Measurements from ENCODE around the gene ANXA8.
"Not testable (repeated sequence)": the region's sequence is repeated elsewhere in the genome, so short reads cannot be mapped to it uniquely, and the experiment has no call there.

The ANXA8 gene

DNA sequence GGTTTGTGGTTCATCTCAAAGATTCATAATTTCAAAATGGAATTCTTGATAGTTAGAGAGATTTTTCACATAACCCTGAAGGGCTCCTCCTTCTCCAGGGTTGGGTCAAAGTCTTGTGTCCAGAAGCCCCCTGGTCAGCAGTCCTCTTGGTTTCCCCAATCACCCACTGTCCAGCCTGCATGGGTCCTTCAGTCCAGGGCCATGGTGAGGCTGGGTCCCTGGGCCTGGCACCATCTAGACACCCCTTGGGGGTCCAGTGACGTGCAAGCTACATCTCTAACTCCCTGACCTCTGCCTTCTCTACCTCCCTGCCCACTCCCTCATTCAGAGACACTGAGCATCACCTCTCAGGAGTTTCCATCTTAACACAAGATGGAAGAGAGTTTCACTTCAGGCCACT is 26.1 kb downstream of the ANXA8 start:
- ATAC-seq (replicated peaks; ENCODE audit: extremely low read depth, poor library complexity, severe bottlenecking), result no peak
- H3K4me1 Mint-ChIP-seq, result no peaks in the 10 kb centered on the region
- no peaks in the 10 kb centered on the region for H3K36me3 Mint-ChIP-seq (ENCODE audit: insufficient read depth)
- no peak overlapping the region for H3K27ac Mint-ChIP-seq (ENCODE audit: low read depth)
- no peak for DNase-seq (ENCODE audit: low spot score in 2 of 2)
- H3K9me3 Mint-ChIP-seq, result no peaks in the 10 kb centered on the region
- peaks cover 36% of the 10 kb centered on the region for H3K27me3 Mint-ChIP-seq
- H3K4me3 Mint-ChIP-seq, result no peak overlapping the region

GRCh38 chr10:47457528-47457820 is 26.4 kb downstream of the ANXA8 start:
- no peak for DNase-seq (ENCODE audit: low spot score in 2 of 2)
- H3K4me1 Mint-ChIP-seq, result no peaks in the 10 kb centered on the region
- no peak overlapping the region for H3K27ac Mint-ChIP-seq (ENCODE audit: low read depth)
- no peak overlapping the region for H3K4me3 Mint-ChIP-seq
- ATAC-seq (replicated peaks; ENCODE audit: extremely low read depth, poor library complexity, severe bottlenecking), result no peak
- peaks cover 36% of the 10 kb centered on the region for H3K27me3 Mint-ChIP-seq
- H3K36me3 Mint-ChIP-seq (ENCODE audit: insufficient read depth), result no peaks in the 10 kb centered on the region
- H3K9me3 Mint-ChIP-seq, result no peaks in the 10 kb centered on the region

DNA sequence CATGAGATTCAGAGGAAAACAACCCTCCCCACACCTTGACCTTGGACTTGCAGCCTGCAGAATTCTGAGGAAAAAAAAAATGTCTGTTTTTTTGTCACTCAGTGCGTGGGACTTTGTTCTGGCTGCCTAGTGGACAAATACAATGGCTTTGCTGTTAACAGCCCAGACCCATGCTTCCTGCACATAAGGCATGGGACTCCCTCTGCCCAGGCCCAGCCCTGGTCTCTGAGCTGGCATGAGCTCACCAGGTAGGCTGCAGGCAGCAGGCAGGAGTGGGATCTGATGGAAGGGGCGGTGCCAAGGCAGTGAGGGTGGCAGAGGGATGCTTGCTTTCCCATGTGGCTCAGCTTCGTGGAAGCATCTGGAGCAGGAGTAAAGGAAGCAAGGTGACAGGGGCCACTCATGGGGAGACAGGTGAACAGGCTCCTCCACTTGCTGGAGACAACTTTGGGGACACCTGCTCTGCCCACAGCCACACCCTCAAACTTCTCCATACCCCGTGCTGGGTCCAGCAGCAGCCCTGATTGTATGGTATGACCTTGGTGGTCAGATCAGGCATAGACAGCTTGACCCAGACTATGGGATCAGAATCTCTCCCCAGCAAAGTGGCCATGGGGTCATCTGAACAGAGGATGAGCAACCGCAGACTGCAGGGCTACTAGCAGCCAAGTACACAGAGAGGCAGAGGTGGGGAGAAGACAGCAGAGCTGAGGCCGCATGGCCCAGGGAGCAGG is 27.0 kb downstream of the ANXA8 start:
- Mint-ChIP-seq H3K27ac (ENCODE audit: low read depth) (no peak overlapping the region), H3K4me3 (no peak overlapping the region), H3K4me1 (no peaks in the 10 kb centered on the region), H3K36me3 (ENCODE audit: insufficient read depth) (no peaks in the 10 kb centered on the region), H3K27me3 (peaks cover 36% of the 10 kb centered on the region), H3K9me3 (no peaks in the 10 kb centered on the region)
- DNase-seq (ENCODE audit: low spot score in 2 of 2), result no peak
- no peak for ATAC-seq (replicated peaks; ENCODE audit: extremely low read depth, poor library complexity, severe bottlenecking)

GRCh38 chr10:47456079-47456785 is 27.7 kb downstream of the ANXA8 start:
- no peak overlapping the region for H3K27ac Mint-ChIP-seq (ENCODE audit: low read depth)
- H3K36me3 Mint-ChIP-seq (ENCODE audit: insufficient read depth), result no peaks in the 10 kb centered on the region
- ATAC-seq (replicated peaks; ENCODE audit: extremely low read depth, poor library complexity, severe bottlenecking) (no peak), DNase-seq (ENCODE audit: low spot score in 2 of 2) (no peak)
- no peaks in the 10 kb centered on the region for H3K9me3 Mint-ChIP-seq
- no peaks in the 10 kb centered on the region for H3K4me1 Mint-ChIP-seq
- H3K27me3 Mint-ChIP-seq, result peaks cover 36% of the 10 kb centered on the region
- no peak overlapping the region for H3K4me3 Mint-ChIP-seq

DNA sequence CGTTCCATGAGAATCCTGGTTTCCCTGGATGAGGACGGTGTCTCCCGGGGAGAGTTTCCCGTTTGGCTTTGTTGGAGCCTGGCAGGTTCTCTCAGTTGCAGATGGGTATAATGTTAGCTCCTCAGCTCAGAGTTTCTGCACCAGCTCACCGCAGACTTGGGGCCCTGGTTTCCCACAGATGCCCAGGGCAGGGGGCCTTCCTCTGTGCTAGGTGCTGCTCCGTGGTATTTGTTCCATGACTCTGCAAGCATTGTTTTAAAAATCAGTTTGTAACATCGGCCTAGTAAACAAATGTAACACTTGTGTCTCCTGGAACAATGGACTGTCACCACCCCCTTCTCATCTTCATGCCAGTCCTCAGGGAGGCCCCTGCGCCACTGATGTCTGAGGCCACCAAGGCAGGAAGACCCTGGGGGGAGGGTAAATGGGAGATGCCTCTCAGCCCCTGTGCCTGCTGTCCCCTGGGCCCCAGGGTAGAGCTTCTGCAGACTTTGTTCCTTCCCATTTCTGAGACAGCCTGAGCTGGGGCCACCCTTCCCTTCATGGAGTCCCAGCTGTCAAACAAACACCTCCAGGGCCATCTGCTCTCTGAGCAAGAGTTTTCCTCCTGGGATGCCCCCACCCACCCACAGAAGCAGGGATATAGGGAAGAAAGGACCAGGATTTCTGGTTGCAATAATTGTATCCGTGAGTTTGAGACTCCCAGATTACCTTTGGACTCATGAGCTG is 28.4 kb downstream of the ANXA8 start:
- H3K27me3 Mint-ChIP-seq, result peaks cover 36% of the 10 kb centered on the region
- not testable (repeated sequence) for H3K9me3 Mint-ChIP-seq; H3K36me3 Mint-ChIP-seq (ENCODE audit: insufficient read depth); H3K4me3 Mint-ChIP-seq; ATAC-seq (replicated peaks; ENCODE audit: extremely low read depth, poor library complexity, severe bottlenecking); H3K27ac Mint-ChIP-seq (ENCODE audit: low read depth); DNase-seq (ENCODE audit: low spot score in 2 of 2); H3K4me1 Mint-ChIP-seq

GRCh38 chr10:47454780-47455058 is 29.2 kb downstream of the ANXA8 start:
- DNase-seq (ENCODE audit: low spot score in 2 of 2) (no peak), ATAC-seq (replicated peaks; ENCODE audit: extremely low read depth, poor library complexity, severe bottlenecking) (no peak)
- H3K4me3 Mint-ChIP-seq, result no peak overlapping the region
- no peaks in the 10 kb centered on the region for H3K4me1 Mint-ChIP-seq
- H3K27me3 Mint-ChIP-seq, result peaks cover 36% of the 10 kb centered on the region
- no peak overlapping the region for H3K27ac Mint-ChIP-seq (ENCODE audit: low read depth)
- H3K9me3 Mint-ChIP-seq, result no peaks in the 10 kb centered on the region
- H3K36me3 Mint-ChIP-seq (ENCODE audit: insufficient read depth), result no peaks in the 10 kb centered on the region

GRCh38 chr10:47454008-47454779 is 29.7 kb downstream of the ANXA8 start:
- H3K4me1 Mint-ChIP-seq, result no peaks in the 10 kb centered on the region
- H3K27ac Mint-ChIP-seq (ENCODE audit: low read depth), result no peak overlapping the region
- peaks cover 36% of the 10 kb centered on the region for H3K27me3 Mint-ChIP-seq

DNA sequence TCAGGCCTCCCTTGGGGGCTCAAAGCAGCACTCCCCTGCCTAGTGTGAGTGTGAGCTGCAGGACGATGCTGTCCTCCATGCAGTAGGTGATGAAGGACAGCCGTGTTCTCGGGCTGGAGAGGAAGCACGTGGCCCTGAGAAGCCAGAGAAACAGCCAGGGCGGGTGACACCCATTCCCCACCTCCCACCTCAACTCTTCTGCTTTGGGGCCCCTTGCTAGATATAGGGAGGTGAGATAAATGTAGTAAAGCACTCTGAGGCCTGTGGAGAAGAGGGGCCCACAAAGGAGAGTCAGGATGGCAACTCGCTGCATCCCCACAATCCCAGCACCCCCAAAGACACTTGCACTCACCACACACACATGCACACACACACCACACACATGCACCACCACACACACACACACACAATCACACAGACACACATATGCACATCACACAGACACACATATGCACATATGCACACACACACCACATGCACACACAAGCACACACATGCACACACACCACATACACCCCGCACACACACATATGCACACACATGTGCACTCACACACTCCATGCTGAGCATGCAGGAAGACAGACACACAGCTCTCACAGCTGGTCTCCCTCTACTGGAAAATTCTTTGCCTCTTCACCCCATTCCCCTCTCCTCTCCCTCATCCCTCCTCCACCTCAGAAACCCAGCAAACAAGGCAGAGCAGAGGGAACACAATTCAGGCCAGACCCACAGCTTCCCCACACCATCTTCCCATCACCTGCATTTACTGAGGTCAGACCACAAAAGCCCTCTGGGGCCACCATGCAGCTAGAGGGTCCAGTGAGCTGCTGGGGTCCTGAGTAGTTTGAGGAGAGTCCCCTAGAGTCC is 30.5 kb downstream of the ANXA8 start:
- H3K27me3 Mint-ChIP-seq, result peaks cover 28% of the 10 kb centered on the region
- H3K36me3 Mint-ChIP-seq (ENCODE audit: insufficient read depth), result no peaks in the 10 kb centered on the region
- DNase-seq (ENCODE audit: low spot score in 2 of 2) (no peak), ATAC-seq (replicated peaks; ENCODE audit: extremely low read depth, poor library complexity, severe bottlenecking) (no peak)
- H3K9me3 Mint-ChIP-seq, result no peaks in the 10 kb centered on the region
- H3K4me3 Mint-ChIP-seq, result no peak overlapping the region
- no peak overlapping the region for H3K27ac Mint-ChIP-seq (ENCODE audit: low read depth)
- H3K4me1 Mint-ChIP-seq, result no peaks in the 10 kb centered on the region

More at GRCh38 chr10:47454008-47454779, 29.7 kb downstream of the ANXA8 start:
- ATAC-seq (replicated peaks; ENCODE audit: extremely low read depth, poor library complexity, severe bottlenecking) (no peak), DNase-seq (ENCODE audit: low spot score in 2 of 2) (no peak)
- Mint-ChIP-seq H3K36me3 (ENCODE audit: insufficient read depth) (no peaks in the 10 kb centered on the region), H3K9me3 (no peaks in the 10 kb centered on the region), H3K4me3 (no peak overlapping the region)

GRCh38 chr10:47452495-47453140 is 31.3 kb downstream of the ANXA8 start:
- Mint-ChIP-seq H3K4me3 (no peak overlapping the region), H3K9me3 (no peaks in the 10 kb centered on the region), H3K27ac (ENCODE audit: low read depth) (no peak overlapping the region), H3K4me1 (no peaks in the 10 kb centered on the region), H3K27me3 (peaks cover 21% of the 10 kb centered on the region), H3K36me3 (ENCODE audit: insufficient read depth) (peaks cover 2% of the 10 kb centered on the region)
- ATAC-seq (replicated peaks; ENCODE audit: extremely low read depth, poor library complexity, severe bottlenecking) (no peak), DNase-seq (ENCODE audit: low spot score in 2 of 2) (no peak)

GRCh38 chr10:47451998-47452494 is 31.9 kb downstream of the ANXA8 start:
- Mint-ChIP-seq H3K4me1 (no peaks in the 10 kb centered on the region), H3K27ac (ENCODE audit: low read depth) (no peak overlapping the region)

DNA sequence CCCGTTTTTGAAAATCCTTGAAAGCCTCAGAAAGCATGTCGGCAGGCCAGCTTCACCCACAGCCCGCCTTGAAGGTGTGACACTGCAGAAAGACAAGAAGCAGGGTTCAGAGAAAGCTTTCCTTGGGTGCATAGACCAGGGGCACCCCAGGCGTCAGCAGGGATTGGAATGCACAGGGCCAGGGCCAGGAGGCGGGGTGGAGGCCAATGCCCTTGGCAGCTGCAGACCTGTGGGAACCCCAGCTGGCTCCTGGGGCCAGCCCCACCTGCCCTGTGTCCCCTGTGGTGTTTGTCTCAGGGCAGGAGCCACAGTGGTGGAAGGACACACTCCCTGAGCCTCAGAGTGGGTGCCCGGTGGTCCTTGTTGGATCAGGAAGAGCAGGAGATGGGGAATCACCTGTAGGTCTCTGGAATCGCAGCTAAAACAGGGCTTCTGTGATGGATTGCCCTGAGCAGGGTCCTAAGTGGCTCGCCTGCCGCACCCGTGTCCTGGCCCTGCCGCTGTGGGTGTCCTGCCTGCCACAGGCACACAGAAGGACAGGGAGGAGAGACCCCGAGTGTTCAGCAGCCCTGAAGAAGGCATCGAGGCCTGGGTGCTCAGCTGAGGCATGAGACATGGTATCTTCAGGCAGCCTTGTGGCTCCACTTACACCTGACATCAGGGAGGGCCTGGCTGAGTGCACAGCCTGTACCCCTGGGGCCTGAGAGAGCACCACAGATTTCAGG is 32.5 kb downstream of the ANXA8 start:
- DNase-seq (ENCODE audit: low spot score in 2 of 2) (no peak), ATAC-seq (replicated peaks; ENCODE audit: extremely low read depth, poor library complexity, severe bottlenecking) (no peak)
- no peak overlapping the region for H3K4me3 Mint-ChIP-seq
- peaks cover 2% of the 10 kb centered on the region for H3K36me3 Mint-ChIP-seq (ENCODE audit: insufficient read depth)
- peaks cover 20% of the 10 kb centered on the region for H3K27me3 Mint-ChIP-seq
- no peaks in the 10 kb centered on the region for H3K4me1 Mint-ChIP-seq
- H3K9me3 Mint-ChIP-seq, result no peaks in the 10 kb centered on the region
- H3K27ac Mint-ChIP-seq (ENCODE audit: low read depth), result no peak overlapping the region

More at GRCh38 chr10:47451998-47452494, 31.9 kb downstream of the ANXA8 start:
- ATAC-seq (replicated peaks; ENCODE audit: extremely low read depth, poor library complexity, severe bottlenecking), result no peak
- H3K9me3 Mint-ChIP-seq, result no peaks in the 10 kb centered on the region
- DNase-seq (ENCODE audit: low spot score in 2 of 2), result no peak
- peaks cover 20% of the 10 kb centered on the region for H3K27me3 Mint-ChIP-seq
- peaks cover 2% of the 10 kb centered on the region for H3K36me3 Mint-ChIP-seq (ENCODE audit: insufficient read depth)
- no peak overlapping the region for H3K4me3 Mint-ChIP-seq
